GM18909 (cell line): ENCODE measurements around the gene PPP4R3C.
"Not testable (repeated sequence)": the region's sequence is repeated elsewhere in the genome, so short reads cannot be mapped to it uniquely, and the experiment has no call there.

Source experiments
- ATAC-seq: cut with Tn5 transposase; IDR thresholded peaks from one replicate; pipeline ENCODE4 v1.9.1; 2021; ENCODE audit warnings: mild to moderate bottlenecking; ENCODE audit not compliant: unreplicated experiment, poor library complexity

The PPP4R3C gene

DNA sequence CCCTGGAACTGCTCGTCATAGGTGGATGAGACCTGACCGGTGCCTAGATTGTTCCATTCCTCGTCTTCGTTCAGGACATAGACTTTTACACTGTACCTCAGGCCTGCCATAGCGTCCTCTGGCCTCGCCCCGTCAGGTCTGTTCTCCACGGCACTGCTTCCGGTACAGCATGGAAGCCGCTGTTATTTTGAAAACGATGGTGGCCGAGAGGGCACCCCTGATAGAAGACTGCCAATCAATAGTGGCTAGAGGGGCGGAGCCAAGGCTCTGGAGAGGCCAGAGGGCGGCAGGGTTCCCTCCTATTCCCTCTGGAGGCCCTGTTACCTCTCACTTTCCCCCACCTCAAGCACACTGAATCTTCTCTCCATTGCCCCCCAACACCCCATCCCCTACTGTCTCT is at the start of gene PPP4R3C:
PPP4R3C (minus strand) TSS at position 155 of the 400 bp plus-strand sequence; CDS start at position 110, 45 bp downstream.
- ATAC-seq = no peak

GRCh38 chrX:27491397-27491796 is 28.3 kb upstream of the PPP4R3C start:
- no peak for ATAC-seq

DNA sequence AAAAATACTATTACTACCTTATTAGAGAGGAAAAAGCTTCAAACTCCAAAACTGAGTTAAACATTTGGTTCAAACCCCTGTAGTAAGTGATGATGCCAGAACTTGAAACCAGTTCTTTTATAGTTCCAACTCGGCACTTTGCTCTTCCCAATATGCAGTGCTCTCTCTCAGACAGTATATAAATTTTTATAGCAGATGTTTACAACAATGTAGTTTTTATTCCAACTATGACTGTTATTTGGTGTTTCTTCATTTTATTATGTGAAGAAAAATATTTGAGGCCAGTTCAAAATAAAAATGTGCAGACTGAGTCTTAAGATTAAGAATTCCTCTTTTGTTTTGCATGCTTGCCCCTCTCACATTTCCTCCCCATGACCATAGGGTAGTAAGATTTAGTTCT is 2.9 kb upstream of the PPP4R3C start:
- ATAC-seq = no peak

- ATAC-seq = no peak
Measured at GRCh38 chrX:27465036-27465435, 1.9 kb upstream of the PPP4R3C start.

- not testable (repeated sequence) for ATAC-seq
Measured at GRCh38 chrX:27459129-27459528, 4.0 kb downstream of the PPP4R3C start.

DNA sequence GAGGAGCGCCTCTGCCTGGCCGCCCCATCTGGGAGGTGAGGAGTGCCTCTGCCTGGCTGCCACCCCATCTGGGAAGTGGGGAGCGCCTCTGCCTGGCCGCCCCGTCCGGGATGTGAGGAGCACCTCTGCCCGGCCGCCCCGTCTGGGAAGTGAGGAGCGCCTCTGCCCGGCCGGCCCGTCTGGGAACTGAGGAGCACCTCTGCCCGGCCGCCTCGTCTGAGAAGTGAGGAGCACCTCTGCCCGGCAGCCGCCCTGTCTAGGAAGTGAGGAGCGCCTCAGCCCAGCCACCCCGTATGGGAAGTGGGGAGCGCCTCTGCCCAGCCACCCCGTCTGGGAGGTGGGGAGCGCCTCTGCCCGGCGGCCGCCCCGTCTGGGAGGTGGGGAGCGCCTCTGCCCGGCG is 4.6 kb downstream of the PPP4R3C start:
- not testable (repeated sequence) for ATAC-seq

DNA sequence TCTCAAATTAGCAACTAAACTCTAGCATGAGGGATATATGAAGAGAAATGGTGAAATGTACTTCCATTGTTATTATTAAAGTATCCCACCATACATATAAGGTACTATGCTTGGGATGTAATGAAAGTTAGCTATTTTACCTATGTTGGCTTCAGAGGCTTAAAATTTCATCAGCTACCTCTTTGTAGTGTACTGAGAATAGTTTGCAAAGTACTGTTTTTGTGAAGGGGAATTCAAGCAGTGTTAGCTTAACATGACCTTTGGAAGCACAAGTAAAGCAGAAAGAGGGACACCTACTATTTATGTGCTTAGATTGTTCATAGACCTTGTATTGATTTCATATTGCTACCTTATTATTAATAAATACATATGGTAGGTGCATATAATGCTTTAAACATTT is 11.8 kb downstream of the PPP4R3C start:
- ATAC-seq = no peak

DNA sequence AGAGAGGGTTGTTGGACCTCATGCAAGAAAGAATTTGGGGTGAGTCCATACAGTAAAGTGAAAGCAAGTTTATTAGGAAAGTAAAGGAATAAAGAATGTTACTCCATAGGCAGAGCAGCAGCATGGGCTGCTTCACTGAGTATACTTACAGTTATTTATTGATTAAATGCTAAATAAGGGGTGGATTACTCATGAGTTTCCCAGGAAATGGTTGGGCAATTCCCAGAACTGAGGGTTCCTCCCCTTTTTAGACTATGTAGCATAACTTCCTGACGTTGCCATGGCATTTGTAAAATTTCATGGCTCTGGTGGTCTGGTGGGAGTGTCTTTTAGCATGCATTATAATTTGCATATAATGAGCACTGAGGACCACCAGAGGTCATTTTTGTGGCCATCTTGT is 16.7 kb downstream of the PPP4R3C start:
- ATAC-seq = no peak

GRCh38 chrX:27445438-27445837 is 17.7 kb downstream of the PPP4R3C start:
- ATAC-seq = no peak

DNA sequence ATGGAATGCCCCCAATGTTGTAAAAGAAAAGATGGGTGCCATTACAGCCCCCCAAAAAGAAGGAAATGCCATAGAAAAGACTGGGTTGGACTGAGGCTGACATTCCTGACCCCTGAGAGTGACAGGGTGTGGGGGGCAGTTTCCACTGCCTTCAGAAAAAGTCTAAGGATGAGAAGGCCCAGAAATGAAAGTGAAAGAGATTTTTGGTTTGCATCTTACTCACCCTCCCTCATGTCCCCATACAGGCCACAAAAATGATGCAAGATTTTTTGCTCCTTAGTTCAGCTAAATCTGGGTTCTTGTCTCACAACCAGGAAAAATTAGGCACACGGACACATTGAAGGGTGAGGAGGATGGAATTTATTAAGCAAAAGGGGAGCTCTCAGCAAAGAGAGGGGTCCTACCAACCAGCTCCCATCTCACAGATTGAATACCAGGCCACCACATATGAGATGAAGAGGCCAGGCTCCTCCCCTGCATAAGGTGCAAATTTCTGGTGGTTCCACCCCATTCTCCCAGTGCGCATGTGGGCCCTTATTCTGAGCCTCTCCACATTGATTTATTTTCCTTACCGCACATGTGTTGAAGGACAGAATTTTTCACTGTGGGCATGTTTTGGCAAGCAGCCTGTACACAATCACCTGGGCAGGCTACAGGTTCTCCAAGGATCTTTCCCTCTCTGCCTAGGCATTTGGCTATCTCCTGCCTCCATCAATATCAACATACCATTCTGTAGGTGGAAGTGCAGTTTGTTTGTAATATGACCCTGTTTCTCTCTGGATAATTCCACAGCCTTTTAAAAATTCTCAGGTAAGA is 18.8 kb downstream of the PPP4R3C start:
- peak; percentile 71 for ATAC-seq

- not testable (repeated sequence) for ATAC-seq
Measured at GRCh38 chrX:27442392-27442791, 20.7 kb downstream of the PPP4R3C start.

- no peak for ATAC-seq
Measured at GRCh38 chrX:27439771-27440170, 23.4 kb downstream of the PPP4R3C start.

- ATAC-seq = no peak
Measured at GRCh38 chrX:27438937-27439336, 24.2 kb downstream of the PPP4R3C start.

DNA sequence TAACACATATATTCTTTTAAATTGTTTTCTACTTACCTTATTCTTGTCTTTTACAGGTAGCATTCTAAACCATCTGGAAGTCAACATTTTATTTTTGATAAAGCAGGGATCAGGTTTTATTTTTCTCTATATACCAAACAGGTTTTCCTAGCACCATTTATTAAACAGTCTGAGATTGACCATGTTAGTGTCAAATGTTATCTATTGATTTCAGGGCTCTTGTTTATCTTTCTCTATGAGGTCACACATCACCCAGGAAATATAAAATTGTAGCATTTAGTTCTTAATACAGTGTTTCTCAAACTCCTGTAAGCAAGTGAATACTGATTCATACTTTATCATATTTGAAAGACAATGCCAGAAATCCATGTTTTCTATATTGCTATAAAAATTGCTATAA is 28.1 kb downstream of the PPP4R3C start:
- no peak for ATAC-seq
